Ramos (cell line): ENCODE data around the gene YLPM1.

Experiments
- in situ Hi-C: fragments of 300-500 bp; cut with MboI; formaldehyde crosslinking; loops from one replicate; pipeline ENCODE4 v1.14.3; 2022; ENCODE audit warnings: low sequenced_read_pairs; ENCODE audit not compliant: unreplicated experiment

YLPM1 gene

GRCh38 chr14:74866708-74867389 lies 103.7 kb downstream of the YLPM1 start:
- in situ Hi-C loops = loop anchor here (10.0 kb wide), 1 partner anchor 428 kb away; no protein-coding TSS in a partner anchor

GRCh38 chr14:74867673-74868072 lies 104.6 kb downstream of the YLPM1 start:
- in situ Hi-C loops = loop anchor here (10.0 kb wide), 1 partner anchor 427 kb away; no protein-coding TSS in a partner anchor

- in situ Hi-C loops = loop anchor here (10.0 kb wide), 1 partner anchor 426 kb away; no protein-coding TSS in a partner anchor
These were observed 105.6 kb downstream of the YLPM1 start for GRCh38 chr14:74868739-74869138.

GRCh38 chr14:74871819-74872218 lies 108.7 kb downstream of the YLPM1 start:
- in situ Hi-C loops = no loop called here

- in situ Hi-C loops = no loop called here
These were observed 112.1 kb downstream of the YLPM1 start for GRCh38 chr14:74875204-74875603.

GRCh38 chr14:74875941-74876913 lies 113.1 kb downstream of the YLPM1 start, which contains the start of gene PROX2:
Gene PROX2, minus strand, starts transcription at chr14:74876145. Its CDS starts 12,311 bp downstream, at chr14:74863834.
- in situ Hi-C loops = no loop called here

- in situ Hi-C loops = no loop called here
These were observed 116.5 kb downstream of the YLPM1 start for GRCh38 chr14:74879427-74880182.

GRCh38 chr14:74881431-74882102 lies 118.5 kb downstream of the YLPM1 start, which contains the start of gene DLST:
Gene DLST, plus strand, starts transcription at chr14:74881916. Its CDS starts 38 bp downstream, at chr14:74881954.
- in situ Hi-C loops = no loop called here

- in situ Hi-C loops = no loop called here
These were observed 119.2 kb downstream of the YLPM1 start for GRCh38 chr14:74882103-74882920.
